GM20431 (cell line): ENCODE data around the gene GYPA.
"Not testable (repeated sequence)": the region's sequence is repeated elsewhere in the genome, so short reads cannot be mapped to it uniquely, and the experiment has no call there.

Experiments used
- in situ Hi-C: fragments of 300-500 bp; cut with MseI, MboI; formaldehyde crosslinking; loops from one replicate; pipeline ENCODE4 v1.15.0; 2020; ENCODE audit warnings: low sequenced_read_pairs; ENCODE audit not compliant: unreplicated experiment

GYPA gene

DNA sequence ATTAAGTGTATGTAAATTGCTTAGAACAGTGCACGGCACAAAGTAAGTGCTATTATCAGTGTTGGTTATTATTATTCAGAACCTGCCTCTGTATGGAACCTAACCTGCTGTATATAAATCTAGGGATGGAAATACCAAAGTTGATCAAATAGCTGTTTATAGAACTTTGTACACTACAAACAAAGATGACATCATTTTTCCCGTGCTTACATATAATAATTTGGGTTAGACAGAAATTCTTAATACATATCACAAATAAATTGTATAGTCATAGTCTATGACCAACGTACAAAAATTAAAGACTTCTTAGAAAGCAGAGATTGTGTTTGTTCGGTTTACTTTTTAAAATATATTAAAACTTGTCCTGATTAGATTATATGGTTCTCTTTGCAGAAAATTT lies 4.3 kb downstream of the GYPA start:
- in situ Hi-C loops = not testable (repeated sequence)

DNA sequence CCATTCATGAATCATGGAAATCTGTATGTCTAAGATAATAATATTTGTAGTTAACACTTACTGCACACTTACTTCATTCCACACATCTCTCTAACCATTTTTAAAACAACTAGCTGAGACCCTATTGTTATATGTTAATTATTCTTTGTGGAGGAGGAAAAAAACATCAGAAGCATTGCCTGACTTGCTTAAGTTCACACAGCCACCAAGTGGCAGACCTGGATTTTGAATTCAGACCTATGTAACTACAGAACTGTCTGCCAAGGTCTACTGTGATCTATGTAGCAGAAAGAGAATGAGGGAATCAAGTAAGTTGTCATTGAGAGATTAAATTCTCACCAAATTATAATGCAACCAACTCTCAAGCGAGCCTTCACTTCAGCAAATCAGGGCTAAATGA lies 10.4 kb downstream of the GYPA start:
- in situ Hi-C loops = not testable (repeated sequence)

DNA sequence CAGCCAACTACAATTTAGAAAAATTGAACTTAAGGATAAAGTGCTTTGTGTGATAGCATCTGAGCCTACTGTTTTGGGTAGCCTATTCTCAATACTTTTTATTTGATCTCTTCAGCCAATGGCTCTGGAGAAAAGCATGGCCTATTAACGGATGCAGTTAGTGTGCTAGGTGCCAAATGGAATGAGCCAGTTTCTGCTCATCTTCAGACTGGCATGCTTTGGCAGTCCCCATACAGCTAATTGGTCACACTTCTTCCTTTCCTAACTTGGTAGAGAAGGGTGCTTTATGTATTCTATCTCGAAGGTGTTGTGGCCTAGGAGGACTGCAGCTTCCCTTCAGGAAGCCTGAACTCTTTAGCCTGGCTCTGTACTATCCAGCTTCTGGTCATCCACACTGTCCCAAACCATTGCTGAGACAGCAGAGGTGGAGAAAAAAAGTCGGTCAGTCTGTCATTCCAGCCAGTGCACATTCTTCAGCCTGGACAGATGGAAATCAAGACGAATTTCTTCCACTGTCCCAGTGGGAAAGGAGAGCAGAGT lies 11.1 kb downstream of the GYPA start:
- in situ Hi-C loops = not testable (repeated sequence)

DNA sequence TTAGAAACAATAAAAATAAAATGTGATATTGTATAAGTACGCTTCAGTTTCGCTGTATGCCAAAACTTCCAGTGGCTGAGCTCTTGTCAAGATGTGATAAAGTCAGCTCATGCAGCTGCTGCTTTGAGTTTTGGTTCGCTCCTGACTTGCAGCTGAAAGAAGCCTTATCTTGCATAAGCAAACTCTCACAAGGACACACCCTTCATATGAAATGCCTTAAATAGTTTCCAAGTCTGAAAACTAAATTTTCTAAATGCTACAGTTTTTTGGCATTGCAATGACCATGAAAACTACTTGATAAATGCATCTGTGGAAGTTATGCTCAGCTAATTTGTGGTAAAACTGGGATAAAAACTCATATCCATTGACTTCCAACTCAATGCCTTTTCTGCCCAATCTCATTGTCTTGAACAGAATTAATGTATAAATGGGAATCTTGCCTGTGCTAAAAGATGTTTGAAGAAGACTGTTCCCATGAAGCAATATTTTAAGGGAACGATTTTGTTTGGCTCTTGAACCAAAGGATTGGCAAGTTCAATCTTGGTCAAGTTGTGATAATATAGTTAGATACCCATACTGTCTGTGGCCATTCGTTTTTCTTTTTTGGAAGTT lies 11.7 kb downstream of the GYPA start:
- in situ Hi-C loops = not testable (repeated sequence)

DNA sequence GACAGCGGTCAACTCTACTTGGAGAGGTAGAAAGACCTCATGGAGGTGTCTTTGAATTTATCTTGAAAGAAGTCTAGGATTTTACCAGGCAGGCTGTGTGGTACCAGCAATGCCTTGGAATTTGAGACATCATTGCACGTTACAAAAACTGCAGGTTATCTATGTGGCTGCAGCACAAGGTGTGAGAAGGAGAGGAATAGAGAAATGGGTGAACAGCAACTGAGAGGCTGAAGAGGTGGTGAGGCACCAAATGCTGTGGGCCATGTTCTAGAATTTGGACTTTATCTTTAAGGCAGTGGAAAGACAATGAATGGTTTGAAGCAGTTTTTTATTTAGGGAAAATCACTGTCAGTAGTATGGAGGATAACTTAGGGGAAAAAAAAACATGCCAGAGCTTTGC lies 15.4 kb downstream of the GYPA start:
- in situ Hi-C loops = not testable (repeated sequence)

DNA sequence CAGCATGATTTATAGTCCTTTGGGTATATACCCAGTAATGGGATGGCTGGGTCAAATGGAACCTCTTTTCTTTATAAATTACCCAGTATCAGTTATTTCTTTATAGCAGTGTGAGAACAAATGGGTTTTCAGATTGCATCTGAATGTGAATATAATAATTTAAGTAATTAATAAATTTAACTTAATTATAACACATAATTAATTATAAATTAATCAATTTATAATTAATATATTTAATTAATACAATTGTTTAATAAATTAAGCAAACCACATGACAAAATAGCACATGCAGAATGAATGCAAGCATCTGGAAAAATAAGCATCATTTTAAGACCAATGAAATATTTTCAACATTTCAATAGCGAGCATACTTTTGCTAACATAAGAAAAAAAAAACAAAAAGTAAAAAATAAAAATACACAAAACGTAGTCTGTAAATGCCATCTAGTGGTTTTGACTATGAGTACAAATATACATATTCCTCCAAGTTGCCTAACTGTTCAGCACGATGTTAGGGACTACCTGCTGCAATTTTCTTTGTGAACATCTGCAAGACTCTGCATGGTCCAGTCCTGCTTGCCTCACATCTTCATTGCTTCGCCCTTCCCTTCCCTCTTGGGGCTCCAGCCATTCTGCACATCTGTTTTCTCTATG lies 16.4 kb downstream of the GYPA start:
- in situ Hi-C loops = not testable (repeated sequence)

DNA sequence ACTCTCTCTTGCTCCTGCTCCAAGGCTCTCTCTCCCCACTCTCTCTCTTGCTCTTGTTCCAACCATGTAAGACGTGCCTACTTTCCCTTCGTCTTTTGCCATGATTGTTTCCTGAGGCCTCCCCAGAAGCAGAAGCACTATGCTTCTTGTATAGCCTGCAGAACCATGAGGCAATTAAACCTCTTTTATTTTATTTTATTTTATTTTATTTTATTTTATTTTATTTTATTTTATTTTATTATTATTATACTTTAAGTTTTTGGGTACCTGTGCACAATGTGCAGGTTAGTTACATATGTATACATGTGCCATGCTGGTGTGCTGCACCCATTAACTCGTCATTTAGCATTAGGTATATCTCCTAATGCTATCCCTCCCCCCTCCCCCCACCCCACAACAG lies 17.2 kb downstream of the GYPA start:
- in situ Hi-C loops = not testable (repeated sequence)

DNA sequence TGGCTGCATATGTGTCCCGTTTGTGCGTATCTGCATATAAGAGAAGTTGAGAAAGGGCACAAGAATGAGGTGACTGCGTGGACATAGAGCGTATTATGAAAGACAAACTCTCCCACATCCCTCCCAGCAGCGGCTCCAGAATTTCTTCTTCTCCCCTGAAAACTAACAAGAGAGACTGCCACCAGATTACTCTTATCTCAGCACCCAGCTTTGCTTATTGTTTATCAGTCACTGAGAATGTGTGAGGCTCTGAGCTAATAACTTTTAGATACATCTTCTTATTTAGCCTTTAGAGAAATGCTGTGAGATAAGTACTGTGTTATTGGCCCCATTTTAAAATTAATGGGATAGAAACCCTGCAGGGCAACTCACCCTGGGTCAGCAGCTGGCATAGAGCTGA lies 20.8 kb downstream of the GYPA start:
- in situ Hi-C loops = not testable (repeated sequence)

DNA sequence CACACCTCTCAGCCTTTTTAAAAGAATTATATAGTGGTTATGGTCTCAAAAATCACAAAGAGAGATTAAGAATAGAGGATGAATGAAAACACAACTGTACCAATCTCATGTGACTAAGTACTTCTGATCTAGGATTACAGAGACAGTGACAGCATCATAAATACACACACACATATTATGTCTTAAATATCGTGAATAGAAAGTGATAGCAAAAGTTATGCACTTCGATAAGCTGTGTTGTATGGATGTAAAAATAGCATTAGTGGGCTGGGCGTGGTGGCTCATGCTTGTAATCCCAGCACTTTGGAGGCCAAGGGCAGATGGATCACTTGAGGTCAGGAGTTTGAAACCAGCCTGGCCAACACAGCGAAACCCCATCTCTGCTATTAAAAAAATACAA lies 25.0 kb downstream of the GYPA start:
- in situ Hi-C loops = no loop called here

DNA sequence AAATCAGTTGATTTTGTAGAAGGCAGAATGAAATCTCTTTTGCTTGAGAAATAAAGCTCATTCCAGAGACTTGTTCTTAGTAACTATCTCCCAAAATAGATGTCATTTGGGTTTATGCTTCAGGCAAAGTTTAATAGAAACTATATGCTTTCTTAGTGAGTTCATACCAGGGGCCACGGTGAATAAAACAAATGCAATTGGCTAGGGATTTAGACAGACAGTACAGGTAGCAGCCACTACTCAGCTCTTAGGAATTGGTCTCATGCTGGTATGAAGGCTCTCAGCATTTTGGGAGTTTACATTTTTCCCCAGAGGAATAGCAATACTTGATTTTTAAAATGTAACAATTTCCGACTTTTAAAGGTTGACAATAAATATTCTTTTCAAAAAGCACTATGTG lies 27.0 kb downstream of the GYPA start:
- in situ Hi-C loops = no loop called here

DNA sequence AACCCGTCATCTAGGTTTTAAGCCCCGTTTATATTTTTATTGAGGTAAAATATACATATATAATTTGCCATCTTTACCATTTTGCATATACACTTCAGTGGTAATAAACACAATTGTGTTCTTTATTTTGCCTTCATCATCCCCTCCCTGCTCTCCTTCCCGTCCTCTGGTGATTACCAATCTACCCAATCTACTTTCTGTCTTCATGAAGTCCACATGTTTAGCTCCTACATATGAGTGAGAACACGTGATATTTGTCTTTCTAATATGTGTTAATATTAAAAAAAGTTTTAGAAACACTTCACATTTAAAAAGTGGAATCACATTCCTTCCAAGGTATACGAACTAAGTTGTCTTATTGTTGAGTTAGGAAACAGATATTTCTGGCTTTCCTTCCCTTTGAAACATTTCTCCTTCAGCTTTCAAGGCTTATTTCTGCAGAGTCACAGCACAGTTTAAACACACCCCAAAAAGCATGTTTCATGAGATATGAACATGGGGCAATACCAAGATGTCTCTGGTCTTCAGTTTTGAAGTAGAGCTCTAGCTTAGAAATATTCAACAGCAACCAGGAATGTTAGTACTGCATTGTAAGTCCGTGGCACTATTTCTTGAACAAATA lies 35.9 kb downstream of the GYPA start:
- in situ Hi-C loops = no loop called here

DNA sequence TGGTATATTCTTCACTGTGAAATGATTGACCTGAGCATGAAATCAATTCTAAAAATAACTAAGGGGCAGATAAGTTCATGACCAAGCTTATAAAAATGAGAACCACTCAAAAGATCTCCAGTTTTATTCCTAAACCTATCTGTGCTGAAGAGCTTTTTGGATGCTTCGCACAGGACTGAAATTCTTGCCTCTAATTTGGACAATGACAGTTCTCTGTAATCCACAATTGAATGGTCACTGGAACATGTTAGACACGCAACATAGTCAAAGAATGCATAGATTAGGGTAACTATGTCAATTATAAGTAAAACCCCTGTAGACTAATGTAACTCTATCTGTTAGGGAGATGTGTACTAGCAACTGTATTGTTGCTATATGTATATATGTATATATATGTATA lies 42.7 kb downstream of the GYPA start:
- in situ Hi-C loops = not testable (repeated sequence)

DNA sequence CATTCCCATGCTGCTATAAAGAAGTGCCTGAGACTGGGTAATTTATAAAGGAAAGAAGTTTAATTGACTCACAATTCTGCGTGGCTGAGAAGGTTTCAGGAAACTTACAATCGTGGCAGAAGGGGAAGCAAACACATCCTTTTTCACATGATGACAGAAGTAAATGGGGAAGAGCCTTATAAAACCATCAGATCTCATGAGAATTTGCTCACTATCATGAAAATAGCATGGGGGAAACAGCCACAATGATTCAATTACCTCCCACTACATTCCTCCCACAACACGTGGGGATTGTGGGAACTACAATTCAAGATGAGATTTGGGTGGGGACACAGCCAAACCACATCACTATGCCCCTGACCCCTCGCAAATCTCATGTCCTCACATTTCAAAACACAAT lies 46.5 kb downstream of the GYPA start:
- in situ Hi-C loops = not testable (repeated sequence)

DNA sequence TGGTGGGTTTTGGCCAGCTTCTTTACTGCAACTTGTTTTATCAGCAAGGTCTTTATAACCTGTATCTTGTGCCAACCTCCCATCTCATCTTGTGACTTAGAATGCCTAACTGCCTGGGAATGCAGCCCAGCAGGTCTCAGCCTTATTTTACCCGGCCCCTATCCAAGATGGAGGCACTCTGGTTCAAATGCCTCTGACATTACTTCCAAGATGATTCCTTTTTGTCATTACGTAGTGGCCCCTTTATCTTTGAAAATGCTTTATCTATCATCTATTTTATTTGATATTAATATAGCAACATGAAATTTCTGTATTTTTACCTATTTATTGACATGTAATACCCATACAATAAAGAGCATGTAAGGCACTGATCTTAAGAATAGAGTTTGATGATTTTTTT lies 49.3 kb downstream of the GYPA start:
- in situ Hi-C loops = not testable (repeated sequence)

DNA sequence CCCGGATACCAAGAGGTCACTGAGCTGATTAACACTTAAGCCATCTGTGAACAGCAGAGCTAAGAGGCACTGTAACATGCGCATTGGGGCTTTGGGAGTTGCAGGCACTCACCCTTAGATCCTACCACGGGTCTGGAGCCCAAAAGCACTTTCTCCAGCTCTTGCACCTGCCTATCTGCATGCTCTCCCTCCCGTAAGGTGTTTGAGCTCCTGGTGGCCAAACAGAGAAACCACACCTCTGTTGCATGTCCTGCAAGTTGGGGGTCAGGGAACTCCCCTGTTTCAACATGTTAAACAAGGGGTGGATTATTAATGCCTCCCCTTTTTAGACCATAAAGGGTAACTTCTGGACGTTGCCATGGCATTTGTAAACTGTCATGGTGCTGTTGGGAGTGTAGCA lies 49.8 kb downstream of the GYPA start:
- in situ Hi-C loops = no loop called here

DNA sequence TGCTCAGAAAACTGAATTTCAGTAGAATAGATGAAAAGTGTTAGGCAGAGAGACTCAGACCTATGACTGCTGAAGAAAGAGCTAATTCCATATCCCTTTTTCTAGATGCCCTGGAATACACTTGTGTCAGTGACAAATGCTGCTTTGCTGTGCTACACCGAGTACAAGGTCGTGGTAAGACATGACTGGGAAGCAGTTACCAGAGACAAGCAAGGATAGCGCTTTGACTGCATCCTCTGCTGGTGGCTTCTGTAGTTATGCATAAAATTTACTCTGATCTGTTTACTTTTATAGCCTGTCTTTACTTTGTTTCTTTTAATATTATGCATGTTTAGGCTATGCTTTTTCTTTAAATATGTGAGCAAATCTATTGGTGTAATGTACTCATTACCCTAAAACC lies 58.5 kb downstream of the GYPA start:
- in situ Hi-C loops = not testable (repeated sequence)

DNA sequence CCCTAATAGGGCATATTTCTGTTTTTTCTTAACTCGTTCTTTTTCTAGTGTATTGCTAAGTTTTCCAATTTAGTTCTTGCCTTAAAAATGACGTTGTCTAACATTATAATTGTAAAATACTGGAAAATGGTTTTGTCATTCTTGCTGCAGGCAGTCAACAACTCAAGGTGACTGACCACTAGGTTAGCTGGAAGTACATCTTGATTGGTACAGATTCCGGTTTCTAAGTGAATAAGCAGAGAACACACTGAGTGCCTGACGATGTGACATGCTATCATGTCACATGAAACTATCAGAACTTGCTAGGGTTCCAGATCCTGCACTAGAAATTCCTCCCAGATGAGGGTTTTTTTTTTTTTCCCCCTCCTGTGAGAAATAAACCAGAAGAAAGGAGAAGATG lies 60.4 kb downstream of the GYPA start:
- in situ Hi-C loops = not testable (repeated sequence)

DNA sequence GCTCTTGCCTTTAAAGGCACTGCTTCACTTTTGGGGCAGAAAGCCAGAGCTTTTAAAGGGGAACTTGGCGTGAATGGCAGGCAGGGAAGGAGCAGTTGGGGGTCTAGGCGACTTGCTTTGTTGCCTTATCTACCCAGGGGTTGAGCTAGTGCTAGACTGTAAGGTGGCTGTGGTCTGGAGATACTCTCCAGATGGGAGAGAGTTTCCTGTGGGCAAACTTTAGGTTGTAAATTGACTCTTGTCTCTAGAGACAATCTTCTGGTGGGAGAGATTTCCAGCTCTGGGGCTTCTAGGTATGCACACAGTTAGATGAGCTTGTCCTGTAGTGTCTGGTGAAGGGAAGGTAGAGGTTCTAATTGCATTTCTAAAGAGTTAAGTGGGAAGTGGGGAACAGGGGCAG lies 61.8 kb downstream of the GYPA start:
- in situ Hi-C loops = not testable (repeated sequence)

DNA sequence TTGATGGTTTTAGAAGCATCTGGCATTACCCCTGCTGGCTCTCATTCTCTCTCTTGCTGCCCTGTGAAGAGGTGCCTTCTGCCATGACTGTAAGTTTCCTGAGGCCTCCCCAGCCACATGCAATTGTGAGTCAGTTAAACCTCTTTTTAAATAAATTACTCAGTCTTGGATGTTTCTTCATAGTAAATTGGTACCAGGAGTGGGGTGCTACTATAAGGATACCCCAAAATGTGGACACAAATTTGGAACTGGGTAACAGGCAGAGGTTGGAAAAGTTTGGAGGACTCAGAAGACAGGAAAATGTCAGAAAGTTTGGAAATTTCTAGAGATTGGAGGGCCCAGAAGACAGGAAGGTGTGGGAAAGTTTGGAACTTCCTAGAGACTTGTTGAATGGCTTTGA lies 79.0 kb downstream of the GYPA start:
- in situ Hi-C loops = not testable (repeated sequence)

DNA sequence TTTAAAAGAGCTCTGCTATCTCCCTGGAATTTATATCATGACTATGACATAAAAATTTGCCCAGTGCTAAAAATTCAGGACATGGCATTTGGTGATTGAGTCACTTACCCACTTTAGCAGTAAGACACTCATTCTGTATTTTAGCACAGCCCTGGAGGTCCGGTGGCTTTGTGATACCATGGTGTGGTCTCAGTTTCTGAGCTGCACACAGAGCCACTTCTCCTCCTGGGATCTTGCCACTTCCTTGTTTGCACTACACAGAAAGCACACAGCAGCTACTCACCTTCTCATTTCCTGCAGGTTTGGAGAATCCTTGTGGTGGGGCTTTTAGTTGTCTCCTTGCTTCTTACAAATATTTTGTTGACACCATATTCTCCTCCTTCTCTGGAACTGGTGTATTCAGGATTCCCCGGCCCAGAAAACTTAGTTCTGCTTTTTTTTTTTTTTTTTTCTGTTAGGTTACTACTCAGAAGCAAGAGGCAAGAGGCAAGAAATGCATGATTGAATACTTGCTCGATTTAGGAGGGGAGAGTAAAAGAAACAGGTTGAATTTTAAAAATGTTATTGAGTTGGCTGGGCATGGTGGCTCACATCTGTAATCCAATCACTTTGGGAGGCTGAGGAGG lies 80.2 kb downstream of the GYPA start:
- in situ Hi-C loops = not testable (repeated sequence)
